H1 (cell line): ENCODE measurements around the gene RERE.

ENCODE experiments used
- ATF2 ChIP-seq: IDR thresholded peaks from 2 replicates; pipeline ENCODE4 v1.6.1; 2012; ENCODE audit warnings: low read length, inconsistent platforms
- EGR1 ChIP-seq: IDR thresholded peaks from 2 replicates; pipeline ENCODE4 v1.6.1; 2011; ENCODE audit warnings: low read depth, low read length, borderline replicate concordance

DNA sequence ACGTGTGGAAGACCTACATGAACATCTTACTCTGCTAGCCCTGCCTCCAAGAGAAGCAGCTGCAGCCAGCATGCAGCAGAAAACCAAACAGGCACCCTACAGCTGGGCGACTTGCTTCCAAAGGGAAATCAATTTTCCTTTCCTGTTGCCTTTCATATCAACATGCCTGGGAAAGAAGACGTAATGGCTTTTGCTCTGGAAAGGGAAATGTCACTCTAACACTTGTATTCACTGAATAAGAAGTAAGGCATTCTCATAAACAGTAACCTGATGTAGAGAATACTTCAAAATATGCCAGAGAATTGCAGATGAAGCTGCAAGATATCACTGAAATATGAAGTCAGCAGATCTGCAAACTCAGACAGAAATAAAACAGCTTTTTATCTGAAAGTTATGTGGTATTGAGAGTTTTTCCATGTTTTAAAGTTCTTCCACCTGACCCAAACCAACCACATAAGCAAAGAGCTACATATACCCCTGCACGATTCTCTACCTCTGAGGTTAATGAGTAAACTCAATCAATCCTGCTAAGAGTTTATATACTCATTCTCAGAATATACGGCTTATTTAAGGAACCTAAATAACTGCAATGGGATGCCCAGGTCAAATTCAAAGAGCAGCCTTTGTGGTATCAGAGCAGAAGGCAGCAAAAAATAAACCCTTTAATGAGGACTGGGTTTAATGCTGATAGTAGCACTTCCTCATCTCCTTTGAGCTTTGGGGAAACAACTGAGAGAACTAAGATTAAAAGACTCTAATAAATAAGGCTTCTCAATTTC lies 150.9 kb downstream of the RERE start:
- TF ChIP-seq ATF2 (no peak), EGR1 (no peak)
